ENCODE results near the gene CEP112.
"Not testable (repeated sequence)": the region's sequence is repeated elsewhere in the genome, so short reads cannot be mapped to it uniquely, and the experiment has no call there.

CEP112 gene

DNA sequence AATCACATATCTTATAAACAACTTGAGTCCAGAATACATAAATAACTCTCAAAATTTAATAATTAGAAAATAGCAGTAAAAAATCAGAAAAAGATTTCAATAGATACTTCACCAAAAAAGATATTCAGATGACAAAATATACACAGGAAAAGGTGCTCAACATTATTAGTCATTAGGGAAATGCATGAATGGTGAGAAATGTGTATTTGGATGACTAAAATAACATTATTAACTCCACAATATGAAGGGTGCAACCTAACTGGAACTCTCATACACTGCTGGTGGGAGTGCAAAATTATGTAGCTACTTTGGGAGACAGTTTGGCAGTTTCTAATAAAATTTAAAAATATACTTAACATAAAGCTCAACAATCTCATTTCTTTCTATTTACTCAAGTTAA, 368.2 kb downstream of the CEP112 start:
- DNase-seq (ENCODE audit: low spot score), result no peak

DNA sequence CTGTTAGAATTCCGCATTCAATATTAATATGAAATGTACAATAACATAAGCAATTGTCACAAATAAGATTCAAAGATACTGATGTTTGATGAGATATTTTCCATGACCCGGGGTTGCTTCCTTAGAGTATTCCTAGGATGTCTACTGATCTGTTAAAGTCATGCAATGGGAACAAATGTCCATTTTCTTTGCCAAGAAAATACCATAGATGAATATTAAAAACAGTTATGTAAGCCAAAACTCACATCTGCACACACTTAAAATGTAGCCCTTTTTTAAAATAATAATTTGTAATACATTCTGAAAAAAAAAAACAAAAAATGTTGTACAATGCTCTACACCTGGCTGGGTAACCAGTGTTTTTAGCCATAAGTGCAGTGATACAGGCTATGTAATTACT, 371.1 kb downstream of the CEP112 start:
- no peak for DNase-seq (ENCODE audit: low spot score)

DNA sequence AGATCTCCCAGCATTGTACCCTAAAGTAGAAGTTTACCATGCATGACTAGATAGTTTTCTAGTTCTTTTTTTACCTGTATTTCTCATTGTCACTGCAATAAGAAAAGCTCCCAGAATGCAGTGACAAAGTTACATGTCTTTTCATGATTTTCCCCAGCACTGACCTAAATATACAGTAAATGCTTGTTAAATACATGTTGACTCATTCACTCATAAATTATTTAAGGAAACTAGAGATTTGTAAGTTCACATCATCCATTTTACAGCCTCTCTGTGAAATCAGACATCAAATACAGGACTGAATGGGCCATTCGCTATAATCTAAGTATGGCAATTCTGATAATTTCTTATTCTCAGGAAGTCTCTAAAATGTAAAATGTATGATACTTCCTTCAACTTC, 371.6 kb downstream of the CEP112 start:
- DNase-seq (ENCODE audit: low spot score), result no peak

DNA sequence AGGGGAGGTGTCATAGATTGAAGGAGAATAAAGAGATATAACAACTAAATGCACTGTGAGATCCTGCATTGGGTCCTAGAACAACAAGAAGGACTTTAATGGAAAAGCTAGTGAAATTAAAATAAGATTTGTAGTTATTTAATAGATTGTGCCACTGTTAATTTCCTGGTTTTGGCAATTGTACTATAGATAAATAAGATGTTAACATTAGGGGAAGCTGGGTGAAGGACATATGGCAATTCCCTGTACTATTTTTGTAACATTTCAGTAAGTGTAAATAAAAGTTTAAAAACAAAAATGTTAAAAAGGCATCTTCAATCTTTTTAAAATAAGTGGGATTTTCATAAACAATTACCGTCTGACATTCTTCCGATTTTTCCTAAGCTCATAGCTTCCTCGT, 372.1 kb downstream of the CEP112 start:
- no peak for DNase-seq (ENCODE audit: low spot score)

DNA sequence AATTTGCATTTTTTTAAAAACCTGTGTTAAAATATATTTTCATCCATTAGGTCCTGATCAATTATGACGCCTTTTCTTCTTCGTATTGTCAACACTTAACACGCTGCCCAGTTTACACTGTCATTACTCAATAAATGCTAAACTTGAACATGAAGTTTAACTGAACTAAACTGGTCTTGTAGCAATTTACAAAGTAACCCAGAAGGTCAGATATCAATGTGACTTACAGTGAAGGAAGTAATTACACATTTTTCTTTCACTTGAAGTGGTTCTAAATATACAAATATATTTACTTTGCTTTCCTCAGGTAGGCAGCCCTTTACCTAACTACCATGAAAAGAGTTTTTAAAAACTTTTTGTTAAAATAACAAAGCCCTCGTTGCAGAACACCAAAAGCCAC, 374.0 kb downstream of the CEP112 start:
- no peak for DNase-seq (ENCODE audit: low spot score)

DNA sequence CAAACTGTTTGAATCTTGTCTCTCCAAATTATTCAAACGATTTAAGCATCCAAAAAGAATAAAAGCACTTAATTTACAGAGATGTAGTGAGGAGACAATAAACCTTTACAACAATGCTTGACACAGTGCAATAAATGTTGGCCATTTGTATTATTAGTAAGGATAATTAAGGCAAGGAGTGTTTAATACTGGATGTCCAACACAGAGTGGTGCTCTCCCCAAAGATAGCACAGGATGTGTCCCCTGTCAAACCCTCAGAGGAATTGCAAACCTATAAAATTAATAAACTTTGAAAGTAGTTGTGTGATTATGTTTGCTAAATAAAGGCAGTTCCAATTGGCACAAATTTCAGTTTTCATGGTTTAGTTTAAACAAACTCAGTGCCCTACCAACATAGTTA, 377.5 kb downstream of the CEP112 start:
- DNase-seq (ENCODE audit: low spot score), result no peak

DNA sequence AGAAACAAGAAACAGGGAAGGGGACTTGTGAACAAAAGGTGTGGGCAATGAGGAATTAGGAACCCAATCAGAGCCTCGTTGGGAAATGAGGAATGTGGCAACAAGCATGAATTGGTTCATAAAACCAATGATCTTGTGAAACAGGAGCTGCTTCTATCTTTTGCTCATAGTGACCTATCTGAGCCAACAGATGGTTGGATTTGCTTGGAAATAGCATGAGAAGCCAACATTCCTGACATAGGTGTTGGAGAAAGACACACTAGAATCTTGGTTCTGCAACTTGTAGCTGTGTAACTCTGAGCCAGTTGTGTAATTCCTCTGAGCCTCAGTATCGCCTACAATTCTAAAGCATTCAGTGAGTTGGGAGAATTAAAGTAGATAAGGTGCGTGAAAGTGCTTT, 378.6 kb downstream of the CEP112 start:
- DNase-seq (ENCODE audit: low spot score), result no peak

DNA sequence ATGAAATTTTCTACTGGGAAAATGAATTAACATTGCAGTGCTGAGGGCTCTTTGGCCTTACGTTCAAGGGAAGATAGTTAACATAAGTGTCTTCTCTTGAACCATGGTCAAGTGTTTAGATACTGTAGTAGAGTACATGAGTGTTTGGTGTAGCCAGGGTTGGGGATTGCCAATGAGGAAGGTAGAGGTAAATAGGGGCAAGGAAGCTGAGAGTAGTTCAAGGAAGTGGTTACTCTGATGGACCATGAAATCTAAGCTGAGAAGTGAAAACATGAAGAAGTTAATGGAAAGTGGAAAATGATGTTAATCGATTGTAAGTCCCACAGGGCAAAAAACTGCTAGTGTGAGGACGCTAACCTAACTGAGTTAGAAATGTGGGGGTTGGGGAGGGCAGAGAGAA, 380.9 kb downstream of the CEP112 start:
- no peak for DNase-seq (ENCODE audit: low spot score)

DNA sequence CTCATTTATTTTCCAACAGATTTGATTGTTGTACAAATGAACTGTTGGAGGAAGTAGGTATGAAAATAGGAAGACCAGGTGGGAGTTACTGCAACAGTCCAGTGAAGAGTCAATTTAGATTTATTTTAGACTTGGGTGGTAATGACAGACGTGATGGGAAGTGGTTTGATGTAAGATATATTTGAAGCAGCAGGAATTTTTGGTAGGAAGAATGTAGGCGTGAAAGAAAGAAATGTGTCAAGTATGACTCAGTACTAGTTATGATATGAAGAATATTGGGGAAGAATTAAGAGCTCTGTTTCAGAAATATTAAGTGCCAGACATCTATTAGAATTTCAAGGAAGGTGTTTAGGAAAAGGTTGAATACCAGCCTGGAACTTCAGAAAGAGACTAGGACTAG, 382.6 kb downstream of the CEP112 start:
- DNase-seq (ENCODE audit: low spot score), result no peak

DNA sequence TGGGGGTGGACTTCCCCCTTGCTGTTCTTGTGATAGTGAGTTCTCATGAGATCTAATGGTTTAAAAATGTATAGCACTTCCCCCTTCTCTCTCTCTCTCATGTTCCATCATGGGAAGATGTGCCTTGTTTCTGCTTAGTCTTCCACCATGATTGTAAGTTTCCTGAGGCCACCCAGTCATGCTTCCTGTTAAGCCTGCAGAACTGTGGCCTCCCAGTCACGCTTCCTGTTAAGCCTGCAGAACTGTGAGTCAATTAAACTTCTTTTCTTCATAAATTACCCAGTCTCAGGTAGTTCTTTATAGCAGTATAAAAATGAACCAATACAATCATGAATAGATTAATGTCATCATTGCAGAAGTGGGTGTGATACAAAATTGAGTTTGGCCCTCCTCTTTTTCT, 383.4 kb downstream of the CEP112 start:
- DNase-seq (ENCODE audit: low spot score), result not testable (repeated sequence)

DNA sequence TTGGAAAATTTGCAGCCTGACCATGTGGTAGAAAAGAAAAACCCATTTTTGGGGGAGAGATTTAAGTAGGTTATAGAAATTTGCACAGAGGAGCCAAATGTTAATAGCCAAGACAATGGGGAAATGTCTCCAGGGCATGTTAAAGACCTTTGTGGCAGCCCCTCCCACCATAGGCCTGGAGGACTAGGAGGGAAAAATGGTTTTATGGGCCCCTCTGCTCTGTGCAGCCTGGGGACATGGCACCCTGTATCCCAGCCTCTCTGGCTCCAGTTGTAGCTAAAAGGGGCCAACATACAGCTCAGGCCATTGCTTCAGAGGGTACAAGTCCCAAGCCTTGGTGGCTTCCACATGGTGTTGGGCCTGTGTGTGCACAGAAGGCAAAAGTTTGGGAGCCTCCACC, 384.6 kb downstream of the CEP112 start:
- no peak for DNase-seq (ENCODE audit: low spot score)

DNA sequence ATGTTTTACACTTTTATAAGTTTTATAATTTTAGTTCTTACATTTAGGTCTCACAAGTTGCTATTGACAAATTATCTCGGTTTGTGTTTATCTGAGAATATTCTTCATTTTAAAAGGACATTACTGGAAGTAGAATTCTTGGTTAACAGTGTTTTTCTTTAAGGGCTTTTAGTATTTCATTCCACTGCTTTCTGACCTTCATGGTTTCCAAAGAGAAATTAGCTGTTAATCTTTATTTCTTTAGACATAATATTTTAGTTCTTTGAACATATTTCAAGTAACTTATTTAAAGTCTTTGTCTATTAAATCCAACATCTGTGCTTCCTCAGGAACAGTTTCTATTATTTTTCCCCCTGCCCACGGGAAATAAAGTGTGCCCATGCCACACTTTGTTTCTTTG, 390.4 kb downstream of the CEP112 start:
- DNase-seq (ENCODE audit: low spot score), result no peak

DNA sequence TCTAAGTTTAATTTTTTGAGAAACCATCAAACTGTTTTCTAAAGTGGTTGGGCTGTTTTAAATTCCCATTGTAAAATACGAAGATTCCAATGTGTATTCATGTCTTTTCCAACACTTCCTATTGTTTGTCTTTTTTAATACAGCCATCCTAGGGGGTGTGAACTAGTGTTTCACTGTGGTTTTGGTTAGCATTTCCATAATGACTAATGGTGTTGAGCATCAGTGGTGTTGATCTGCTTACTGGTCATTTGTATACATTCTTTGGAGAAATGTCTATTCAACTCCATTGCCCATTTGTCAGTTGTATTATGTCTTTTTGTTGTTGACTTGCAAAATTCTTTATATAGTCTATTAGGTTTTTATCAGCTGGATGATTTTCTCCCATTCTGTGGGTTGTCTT, 391.3 kb downstream of the CEP112 start:
- DNase-seq (ENCODE audit: low spot score), result no peak

DNA sequence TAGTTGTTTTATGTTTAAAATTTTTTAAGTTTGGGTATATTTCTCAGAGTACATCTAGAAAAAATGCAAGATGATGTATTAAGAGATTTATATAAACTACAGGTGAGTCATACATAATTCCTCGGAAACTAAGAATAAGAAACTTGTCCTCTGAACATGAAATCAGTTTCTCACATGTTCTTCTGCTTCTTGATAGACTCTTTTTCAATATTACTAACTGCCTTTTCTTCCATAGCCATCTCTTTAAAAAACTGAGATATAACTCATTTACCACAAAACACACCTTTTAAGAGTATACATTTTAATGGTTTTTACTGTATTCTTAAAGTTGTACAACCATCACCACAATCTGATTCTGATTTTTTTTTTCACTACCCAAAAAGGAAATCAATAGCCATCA, 392.1 kb downstream of the CEP112 start:
- DNase-seq (ENCODE audit: low spot score), result no peak

DNA sequence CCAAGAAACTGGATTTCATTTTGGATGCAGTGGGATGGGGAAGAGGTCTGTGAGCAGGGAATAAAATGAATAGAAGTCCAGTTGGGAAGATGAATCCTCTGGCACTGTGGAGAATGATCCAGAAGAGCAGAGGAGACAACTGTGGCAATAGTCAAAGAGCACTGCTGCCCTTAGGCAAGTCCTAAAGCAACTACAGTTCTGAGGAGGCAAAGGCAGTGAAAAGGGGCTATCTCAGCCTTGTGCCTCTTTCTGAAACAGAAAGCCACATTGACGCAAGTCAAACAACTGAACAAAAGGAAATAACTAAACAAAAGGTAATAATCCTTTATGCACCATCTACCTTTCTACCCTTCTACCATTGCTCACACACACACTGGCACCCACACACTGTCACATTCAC, 392.5 kb downstream of the CEP112 start:
- DNase-seq (ENCODE audit: low spot score), result no peak

DNA sequence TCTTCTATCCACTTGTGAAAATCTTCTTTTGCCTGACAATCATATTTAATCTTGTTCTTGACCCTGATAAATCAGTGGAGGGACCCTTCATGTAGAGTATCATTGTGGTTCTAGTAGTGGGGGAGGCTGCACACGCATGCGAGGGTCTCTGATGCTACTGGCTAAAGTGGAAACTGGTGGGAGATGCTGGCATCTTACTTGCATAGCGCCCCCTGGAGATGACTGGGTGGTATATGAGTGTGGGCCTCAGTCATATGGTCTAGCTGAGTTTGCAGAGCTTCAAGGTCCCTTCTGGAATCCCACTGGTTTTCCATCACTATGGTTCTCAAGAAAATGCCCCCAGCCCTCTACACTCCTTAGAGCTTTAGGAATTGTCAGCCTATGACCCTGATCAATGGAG, 394.1 kb downstream of the CEP112 start:
- DNase-seq (ENCODE audit: low spot score), result no peak

DNA sequence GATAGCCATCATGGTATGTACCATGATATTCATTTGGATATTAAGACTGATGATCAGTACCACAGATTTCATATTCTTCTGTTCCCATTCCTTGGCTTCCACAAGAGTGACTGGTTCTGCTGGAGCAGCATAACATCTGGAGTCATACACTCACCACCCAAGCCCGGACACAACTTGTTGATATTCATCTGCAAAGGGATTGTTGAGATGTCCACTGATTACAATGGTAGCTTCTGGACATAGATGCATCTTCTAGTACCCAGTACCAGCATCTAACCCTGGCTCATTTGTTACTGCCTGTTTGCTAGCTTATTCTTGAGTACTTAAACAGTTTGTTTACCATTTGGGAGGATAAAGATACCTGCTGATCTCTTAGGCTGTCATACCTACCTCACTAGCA, 394.8 kb downstream of the CEP112 start:
- no peak for DNase-seq (ENCODE audit: low spot score)

DNA sequence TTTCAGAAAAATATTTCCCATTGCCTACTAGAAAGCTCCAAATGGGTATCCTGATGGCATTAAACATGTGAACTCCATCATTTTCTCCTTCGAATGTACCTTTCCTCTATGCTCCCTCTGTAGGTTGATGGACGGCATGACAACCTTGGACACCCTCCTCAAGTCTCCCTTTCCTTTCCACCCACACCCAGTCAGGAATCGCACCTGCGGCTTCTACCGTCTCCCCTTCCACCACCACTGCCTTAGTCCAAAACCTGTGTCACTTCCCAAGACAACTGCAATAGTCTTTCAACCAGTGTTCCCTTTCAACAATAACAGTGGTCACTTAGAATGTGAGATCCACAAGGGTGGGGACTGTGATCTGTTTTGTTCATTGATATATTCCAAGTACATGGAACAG, 397.4 kb downstream of the CEP112 start:
- peak; percentile 16 for DNase-seq (ENCODE audit: low spot score)

DNA sequence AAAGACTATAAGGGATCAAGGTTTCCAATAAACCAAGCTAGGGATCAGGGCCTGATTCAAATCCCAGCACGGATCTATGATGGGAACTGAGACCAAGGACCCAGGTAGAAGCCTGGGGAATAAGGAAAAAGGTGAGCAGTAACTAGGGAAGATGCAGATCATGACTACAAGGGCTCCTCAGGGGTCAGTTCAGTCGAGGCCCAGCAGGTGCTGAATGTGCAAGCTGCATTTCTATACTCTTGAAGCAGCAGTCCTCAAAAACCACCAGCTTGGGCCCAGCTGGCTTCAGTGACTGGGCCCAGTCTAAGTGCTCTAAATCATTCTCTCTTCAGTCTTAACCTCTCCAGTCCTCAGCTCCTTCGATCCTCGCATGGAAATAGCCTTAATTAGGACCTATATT, 401.7 kb downstream of the CEP112 start:
- DNase-seq (ENCODE audit: low spot score), result no peak

DNA sequence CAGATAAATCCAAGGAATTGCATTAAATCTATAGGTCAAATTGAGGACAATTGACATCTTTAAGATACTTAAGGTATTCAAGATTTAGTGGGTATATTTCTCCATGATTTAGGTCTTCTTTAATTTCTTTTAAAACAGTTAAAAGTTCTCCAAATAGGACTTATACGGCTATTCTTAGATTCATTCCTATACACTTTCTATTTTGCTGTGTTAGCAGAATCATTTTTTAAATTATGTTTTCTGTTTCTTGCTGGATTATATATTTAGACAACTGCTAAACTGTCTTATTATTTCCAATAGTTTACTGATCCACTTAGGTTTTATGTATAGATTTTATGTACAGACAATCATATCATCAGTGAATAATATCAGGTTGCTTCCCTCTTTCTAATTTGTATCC, 404.4 kb downstream of the CEP112 start:
- no peak for DNase-seq (ENCODE audit: low spot score)

DNA sequence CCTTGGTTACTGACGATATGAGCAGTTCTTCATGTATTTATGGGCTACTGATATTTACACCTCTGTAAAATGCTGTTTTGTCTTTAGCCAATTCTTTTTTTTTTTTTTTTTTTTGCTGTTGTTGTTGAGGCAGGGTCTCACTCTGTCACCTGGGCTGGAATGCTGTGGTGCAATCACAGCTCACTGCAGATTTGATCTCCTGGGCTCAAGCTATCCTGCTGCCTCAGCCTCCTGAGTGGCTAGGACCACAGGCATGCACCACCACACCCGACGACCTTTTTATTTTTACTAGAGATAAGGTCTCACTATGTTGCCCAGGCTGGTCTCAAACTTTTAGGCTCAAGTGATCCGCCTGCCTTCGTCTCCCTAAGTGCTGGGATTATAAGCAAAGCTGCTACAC, 405.5 kb downstream of the CEP112 start:
- DNase-seq (ENCODE audit: low spot score), result no peak

DNA sequence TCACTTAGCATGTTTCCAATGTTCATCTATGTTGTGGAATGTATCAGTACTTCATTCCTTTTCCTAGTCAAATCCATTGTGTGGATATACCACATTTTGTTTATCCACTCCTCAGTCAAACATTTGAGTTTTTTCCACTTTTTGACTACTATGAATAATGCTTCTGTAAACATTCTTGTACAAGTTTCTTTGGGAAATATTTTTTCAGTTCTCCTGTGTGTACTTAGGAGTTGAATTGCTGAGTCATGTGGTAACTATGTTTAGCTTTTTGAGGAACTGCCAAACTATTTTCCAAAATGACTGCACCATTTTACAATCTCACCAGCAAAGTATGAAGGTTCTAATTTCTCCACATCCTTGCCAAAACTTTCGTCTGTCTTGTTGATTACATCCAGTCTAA, 406.8 kb downstream of the CEP112 start:
- peak; percentile 9 for DNase-seq (ENCODE audit: low spot score)

DNA sequence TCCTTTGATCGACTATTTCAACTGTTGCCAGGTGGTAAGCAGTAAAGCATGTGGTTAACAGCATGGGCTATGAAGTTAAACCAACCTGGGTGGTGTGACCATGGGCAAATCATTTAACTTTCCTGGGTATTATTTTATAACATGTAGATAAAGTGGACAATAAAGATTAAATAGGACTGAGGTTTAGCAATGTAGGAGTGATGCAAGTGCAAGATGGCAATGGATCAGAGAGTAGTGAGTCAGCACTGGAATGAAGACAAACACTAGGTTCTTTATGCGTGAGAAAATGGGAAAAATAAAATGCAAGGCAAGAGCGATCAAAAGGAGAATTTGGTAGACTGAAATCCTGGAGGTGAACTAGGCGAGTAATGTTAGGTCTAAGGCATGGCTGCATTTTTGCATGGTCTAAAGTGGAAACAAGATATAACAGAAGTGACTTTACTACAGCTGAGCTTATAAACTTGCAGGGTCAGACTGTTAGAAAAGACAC, 408.0 kb downstream of the CEP112 start:
- DNase-seq (ENCODE audit: low spot score), result no peak

DNA sequence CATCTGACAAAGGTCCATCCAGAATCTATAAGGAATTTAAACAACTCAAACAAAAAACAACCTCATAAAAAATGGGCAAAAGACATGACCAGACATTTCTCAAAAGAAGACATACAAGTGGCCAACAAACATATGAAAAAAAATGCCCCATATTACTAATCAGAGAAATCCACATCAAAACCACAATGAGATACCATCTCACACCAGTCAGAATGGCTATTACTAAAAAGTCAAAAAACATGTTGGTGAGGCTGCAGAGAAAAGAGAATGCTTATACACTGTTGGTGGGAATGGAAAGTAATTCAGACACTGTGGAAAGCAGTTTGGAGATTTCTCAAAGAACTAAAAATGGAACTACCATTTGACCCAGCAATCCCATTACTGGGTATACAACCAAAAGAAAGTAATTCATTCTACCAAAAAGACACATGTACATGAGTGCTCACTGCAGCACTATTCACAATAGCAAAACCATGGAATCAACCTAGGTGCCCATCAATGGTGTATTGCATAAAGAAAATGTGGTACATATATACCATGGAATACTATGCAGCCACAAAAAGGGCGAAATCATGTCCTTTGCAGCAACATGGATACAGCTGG, 409.7 kb downstream of the CEP112 start:
- not testable (repeated sequence) for DNase-seq (ENCODE audit: low spot score)

DNA sequence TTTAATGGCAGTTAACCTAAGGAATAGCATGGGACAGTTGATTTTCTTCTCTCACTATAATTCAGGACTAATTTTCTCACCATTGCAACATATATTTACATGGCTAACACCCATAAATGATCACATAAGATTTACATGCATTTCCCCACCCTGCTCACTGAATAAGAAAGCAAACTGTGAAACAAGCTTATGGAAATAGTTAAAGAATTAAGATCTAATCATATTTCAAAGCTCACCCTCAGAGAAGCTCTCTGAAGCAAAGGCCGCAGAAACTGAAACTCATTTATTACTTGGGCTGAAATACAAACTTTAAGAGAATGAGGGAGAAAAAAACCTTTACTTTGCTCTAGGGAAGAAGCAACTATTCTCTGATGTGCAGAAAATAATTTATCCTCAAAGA, 411.8 kb downstream of the CEP112 start:
- no peak for DNase-seq (ENCODE audit: low spot score)
